GM12878 (cell line): Measurements from ENCODE around the gene RHCG. TPM values are rescaled to one million over a fixed set of nuclear protein-coding genes. Genes with fewer than 3 reads are reported as not detected.

Source experiments
- CBFB ChIP-seq: IDR thresholded peaks from 2 replicates; pipeline ENCODE4 v1.6.1; 2016; ENCODE audit warnings: antibody characterized with exemption, low read depth
- EZH2 ChIP-seq: IDR thresholded peaks from 2 replicates; pipeline ENCODE4 v1.6.1; 2012; ENCODE audit warnings: low read depth, mild to moderate bottlenecking, control low read depth, inconsistent platforms, low read length, borderline replicate concordance; ENCODE audit not compliant: control insufficient read depth
- GABPA ChIP-seq: IDR thresholded peaks from 2 replicates; pipeline ENCODE4 v1.6.1; 2014; ENCODE audit warnings: antibody characterized with exemption, low read depth, mild to moderate bottlenecking, inconsistent platforms
- HCFC1 ChIP-seq: fragments of 150-350 bp; IDR thresholded peaks from 2 replicates; pipeline ENCODE4 v1.6.1; 2014; ENCODE audit warnings: low read length
- MAX ChIP-seq: IDR thresholded peaks from 2 replicates; pipeline ENCODE4 v1.6.1; 2012; ENCODE audit warnings: low read depth, low read length, improper control_type of control experiment
- NFYB ChIP-seq: IDR thresholded peaks from 2 replicates; pipeline ENCODE4 v1.6.1; 2011; ENCODE audit warnings: low read depth, mild to moderate bottlenecking, low read length, improper control_type of control experiment, moderate library complexity; ENCODE audit not compliant: insufficient read depth
- POU2F2 ChIP-seq: IDR thresholded peaks from 3 replicates; pipeline ENCODE4 v1.6.1; 2011; ENCODE audit warnings: low read depth, mild to moderate bottlenecking, low read length, borderline replicate concordance
- SUPT20H ChIP-seq: IDR thresholded peaks from 2 replicates; pipeline ENCODE4 v1.6.1; 2011; ENCODE audit warnings: low read depth, mild to moderate bottlenecking, low read length, moderate library complexity, borderline replicate concordance; ENCODE audit not compliant: control insufficient read depth
- ZNF274 ChIP-seq: IDR thresholded peaks from one replicate; pipeline ENCODE4 v1.8.0; 2011; ENCODE audit not compliant: insufficient read length, insufficient read depth
- polyA plus RNA-seq, 11 experiments: library from polyadenylated mRNA; depleted of rRNA in 4 of 11; unstranded in 6 of 11; stranded (reverse) in 5 of 11; fragments of >200 nt; fragmentation: Nextera tagmentation in 4 of 11; fragmentation: Illumina TruSeq in 1 of 11; extraction: Ambion mirVana in 4 of 11; extraction: Trizol in 1 of 11; gene quantifications; 1 replicate in 1 of 11; 2 replicates in 10 of 11; pipeline versions ENCODE4 v1.2.1 to v1.2.3, GENCODE V29; 2011 to 2016; ENCODE audit warnings: inconsistent platforms in 2 of 11, missing spikeins in 2 of 11, low read depth in 1 of 11
- total RNA-seq, 4 experiments: library from RNA; depleted of rRNA in 3 of 4; stranded (reverse); fragments of >200 nt in 3 of 4; fragmentation: Illumina TruSeq in 1 of 4; extraction: Trizol in 1 of 4; gene quantifications; 2 replicates each; pipeline versions ENCODE4 v1.2.1 to v1.2.3, GENCODE V29; 2013 to 2021
- TF ChIP-seq, protein P1 (sequence below): IDR thresholded peaks from 2 replicates; pipeline ENCODE4 v1.6.1; 2012; ENCODE audit warnings: improper control_type of control experiment, low read depth, low read length; ENCODE audit not compliant: insufficient replicate concordance
- TF ChIP-seq, protein P2 (sequence below): IDR thresholded peaks from 2 replicates; pipeline ENCODE4 v1.6.1; 2011; ENCODE audit warnings: low read depth, mild to moderate bottlenecking, low read length, moderate library complexity, borderline replicate concordance; ENCODE audit errors: extremely low read depth
- TF ChIP-seq, protein P3 (sequence below): fragments of 450-650 bp; formaldehyde crosslinking; IDR thresholded peaks from 2 replicates; pipeline ENCODE4 v1.4.0; 2022; ENCODE audit warnings: mild to moderate bottlenecking, moderate library complexity
- TF ChIP-seq, protein P4 (sequence below), 3 experiments: IDR thresholded peaks in 2 of 3; conservative IDR thresholded peaks in 1 of 3; 2 replicates each; pipeline ENCODE4 v1.5.1; 2011; ENCODE audit warnings: low read depth in 3 of 3, low read length in 3 of 3, mild to moderate bottlenecking in 3 of 3, control low read depth in 2 of 3, moderate library complexity in 2 of 3, inconsistent platforms in 1 of 3, mixed read lengths in 1 of 3; ENCODE audit not compliant: control insufficient read depth in 2 of 3, insufficient read depth in 1 of 3; ENCODE audit errors: extremely low read depth in 1 of 3
- TF ChIP-seq, protein P5 (sequence below): IDR thresholded peaks from 2 replicates; pipeline ENCODE4 v1.6.1; 2012; ENCODE audit warnings: low read depth, low read length, improper control_type of control experiment

Gene RHCG
- total and polyA plus RNA-seq, 10 of the 15 experiments (the other 5 are each of a cell fraction or from before 2014, with no cell fraction given), result 0.05 to 0.11 TPM; not detected in 8

DNA sequence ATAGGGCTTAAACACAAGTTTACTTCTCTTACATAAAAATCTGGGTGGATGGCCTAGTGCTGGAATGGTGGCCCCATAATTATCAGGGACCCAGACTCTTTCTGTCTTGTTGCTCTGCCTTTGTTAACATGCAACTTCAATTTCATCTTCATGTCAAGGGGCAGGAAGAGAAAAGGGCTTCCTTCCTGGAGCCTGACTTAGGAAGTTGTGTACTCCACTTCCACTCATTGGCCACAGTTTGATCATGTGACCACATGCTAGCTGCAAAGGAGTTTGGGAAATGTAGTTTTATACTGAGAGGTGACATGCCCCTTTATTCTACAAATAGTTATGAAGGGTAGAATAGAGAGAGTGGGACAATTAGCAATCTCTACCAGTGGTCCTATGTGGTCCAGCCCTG lies 39.3 kb downstream of the RHCG start (continued):
- TF ChIP-seq, protein P1, sequence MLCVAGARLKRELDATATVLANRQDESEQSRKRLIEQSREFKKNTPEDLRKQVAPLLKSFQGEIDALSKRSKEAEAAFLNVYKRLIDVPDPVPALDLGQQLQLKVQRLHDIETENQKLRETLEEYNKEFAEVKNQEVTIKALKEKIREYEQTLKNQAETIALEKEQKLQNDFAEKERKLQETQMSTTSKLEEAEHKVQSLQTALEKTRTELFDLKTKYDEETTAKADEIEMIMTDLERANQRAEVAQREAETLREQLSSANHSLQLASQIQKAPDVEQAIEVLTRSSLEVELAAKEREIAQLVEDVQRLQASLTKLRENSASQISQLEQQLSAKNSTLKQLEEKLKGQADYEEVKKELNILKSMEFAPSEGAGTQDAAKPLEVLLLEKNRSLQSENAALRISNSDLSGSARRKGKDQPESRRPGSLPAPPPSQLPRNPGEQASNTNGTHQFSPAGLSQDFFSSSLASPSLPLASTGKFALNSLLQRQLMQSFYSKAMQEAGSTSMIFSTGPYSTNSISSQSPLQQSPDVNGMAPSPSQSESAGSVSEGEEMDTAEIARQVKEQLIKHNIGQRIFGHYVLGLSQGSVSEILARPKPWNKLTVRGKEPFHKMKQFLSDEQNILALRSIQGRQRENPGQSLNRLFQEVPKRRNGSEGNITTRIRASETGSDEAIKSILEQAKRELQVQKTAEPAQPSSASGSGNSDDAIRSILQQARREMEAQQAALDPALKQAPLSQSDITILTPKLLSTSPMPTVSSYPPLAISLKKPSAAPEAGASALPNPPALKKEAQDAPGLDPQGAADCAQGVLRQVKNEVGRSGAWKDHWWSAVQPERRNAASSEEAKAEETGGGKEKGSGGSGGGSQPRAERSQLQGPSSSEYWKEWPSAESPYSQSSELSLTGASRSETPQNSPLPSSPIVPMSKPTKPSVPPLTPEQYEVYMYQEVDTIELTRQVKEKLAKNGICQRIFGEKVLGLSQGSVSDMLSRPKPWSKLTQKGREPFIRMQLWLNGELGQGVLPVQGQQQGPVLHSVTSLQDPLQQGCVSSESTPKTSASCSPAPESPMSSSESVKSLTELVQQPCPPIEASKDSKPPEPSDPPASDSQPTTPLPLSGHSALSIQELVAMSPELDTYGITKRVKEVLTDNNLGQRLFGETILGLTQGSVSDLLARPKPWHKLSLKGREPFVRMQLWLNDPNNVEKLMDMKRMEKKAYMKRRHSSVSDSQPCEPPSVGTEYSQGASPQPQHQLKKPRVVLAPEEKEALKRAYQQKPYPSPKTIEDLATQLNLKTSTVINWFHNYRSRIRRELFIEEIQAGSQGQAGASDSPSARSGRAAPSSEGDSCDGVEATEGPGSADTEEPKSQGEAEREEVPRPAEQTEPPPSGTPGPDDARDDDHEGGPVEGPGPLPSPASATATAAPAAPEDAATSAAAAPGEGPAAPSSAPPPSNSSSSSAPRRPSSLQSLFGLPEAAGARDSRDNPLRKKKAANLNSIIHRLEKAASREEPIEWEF, result no peak
- TF ChIP-seq, protein P2, sequence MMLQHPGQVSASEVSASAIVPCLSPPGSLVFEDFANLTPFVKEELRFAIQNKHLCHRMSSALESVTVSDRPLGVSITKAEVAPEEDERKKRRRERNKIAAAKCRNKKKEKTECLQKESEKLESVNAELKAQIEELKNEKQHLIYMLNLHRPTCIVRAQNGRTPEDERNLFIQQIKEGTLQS, result peak; percentile 52; the same call in 1 of the 2 replicates
- TF ChIP-seq, protein P3, sequence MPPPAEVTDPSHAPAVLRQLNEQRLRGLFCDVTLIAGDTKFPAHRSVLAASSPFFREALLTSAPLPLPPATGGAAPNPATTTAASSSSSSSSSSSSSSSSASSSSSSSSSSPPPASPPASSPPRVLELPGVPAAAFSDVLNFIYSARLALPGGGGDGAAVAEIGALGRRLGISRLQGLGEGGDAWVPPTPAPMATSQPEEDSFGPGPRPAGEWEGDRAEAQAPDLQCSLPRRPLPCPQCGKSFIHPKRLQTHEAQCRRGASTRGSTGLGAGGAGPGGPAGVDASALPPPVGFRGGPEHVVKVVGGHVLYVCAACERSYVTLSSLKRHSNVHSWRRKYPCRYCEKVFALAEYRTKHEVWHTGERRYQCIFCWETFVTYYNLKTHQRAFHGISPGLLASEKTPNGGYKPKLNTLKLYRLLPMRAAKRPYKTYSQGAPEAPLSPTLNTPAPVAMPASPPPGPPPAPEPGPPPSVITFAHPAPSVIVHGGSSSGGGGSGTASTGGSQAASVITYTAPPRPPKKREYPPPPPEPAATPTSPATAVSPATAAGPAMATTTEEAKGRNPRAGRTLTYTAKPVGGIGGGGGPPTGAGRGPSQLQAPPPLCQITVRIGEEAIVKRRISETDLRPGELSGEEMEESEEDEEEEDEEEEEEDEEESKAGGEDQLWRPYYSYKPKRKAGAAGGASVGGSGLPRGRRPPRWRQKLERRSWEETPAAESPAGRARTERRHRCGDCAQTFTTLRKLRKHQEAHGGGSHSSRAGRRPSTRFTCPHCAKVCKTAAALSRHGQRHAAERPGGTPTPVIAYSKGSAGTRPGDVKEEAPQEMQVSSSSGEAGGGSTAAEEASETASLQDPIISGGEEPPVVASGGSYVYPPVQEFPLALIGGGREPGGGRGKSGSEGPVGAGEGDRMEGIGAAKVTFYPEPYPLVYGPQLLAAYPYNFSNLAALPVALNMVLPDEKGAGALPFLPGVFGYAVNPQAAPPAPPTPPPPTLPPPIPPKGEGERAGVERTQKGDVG (CRISPR knock-in tag), result no peak
- no peak for TF ChIP-seq POU2F2
- peak; percentile 63; the same call in 1 of the 2 replicates for TF ChIP-seq GABPA
- no peak for TF ChIP-seq CBFB
- TF ChIP-seq SUPT20H, result no peak
- TF ChIP-seq HCFC1, result peak; percentile 41; the same call in 1 of the 2 replicates
- no peak for TF ChIP-seq ZNF274
- no peak for TF ChIP-seq MAX
- TF ChIP-seq, protein P4, sequence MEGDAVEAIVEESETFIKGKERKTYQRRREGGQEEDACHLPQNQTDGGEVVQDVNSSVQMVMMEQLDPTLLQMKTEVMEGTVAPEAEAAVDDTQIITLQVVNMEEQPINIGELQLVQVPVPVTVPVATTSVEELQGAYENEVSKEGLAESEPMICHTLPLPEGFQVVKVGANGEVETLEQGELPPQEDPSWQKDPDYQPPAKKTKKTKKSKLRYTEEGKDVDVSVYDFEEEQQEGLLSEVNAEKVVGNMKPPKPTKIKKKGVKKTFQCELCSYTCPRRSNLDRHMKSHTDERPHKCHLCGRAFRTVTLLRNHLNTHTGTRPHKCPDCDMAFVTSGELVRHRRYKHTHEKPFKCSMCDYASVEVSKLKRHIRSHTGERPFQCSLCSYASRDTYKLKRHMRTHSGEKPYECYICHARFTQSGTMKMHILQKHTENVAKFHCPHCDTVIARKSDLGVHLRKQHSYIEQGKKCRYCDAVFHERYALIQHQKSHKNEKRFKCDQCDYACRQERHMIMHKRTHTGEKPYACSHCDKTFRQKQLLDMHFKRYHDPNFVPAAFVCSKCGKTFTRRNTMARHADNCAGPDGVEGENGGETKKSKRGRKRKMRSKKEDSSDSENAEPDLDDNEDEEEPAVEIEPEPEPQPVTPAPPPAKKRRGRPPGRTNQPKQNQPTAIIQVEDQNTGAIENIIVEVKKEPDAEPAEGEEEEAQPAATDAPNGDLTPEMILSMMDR (IDR thresholded peaks at IDR 0.05 in 2 of 3, conservative IDR thresholded peaks at IDR 0.05 in 1 of 3; ENCODE audit: control insufficient read depth in 2 of 3, extremely low read depth in 1 of 3, insufficient read depth in 1 of 3, low read depth in 3 of 3, low read length in 3 of 3), result no peak
- no peak for TF ChIP-seq EZH2
- TF ChIP-seq, protein P5, sequence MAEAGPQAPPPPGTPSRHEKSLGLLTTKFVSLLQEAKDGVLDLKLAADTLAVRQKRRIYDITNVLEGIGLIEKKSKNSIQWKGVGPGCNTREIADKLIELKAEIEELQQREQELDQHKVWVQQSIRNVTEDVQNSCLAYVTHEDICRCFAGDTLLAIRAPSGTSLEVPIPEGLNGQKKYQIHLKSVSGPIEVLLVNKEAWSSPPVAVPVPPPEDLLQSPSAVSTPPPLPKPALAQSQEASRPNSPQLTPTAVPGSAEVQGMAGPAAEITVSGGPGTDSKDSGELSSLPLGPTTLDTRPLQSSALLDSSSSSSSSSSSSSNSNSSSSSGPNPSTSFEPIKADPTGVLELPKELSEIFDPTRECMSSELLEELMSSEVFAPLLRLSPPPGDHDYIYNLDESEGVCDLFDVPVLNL, result no peak
- TF ChIP-seq NFYB, result peak; percentile 80
